ENCODE measurements around the gene VTI1A. TPM values are rescaled to one million over a fixed set of nuclear protein-coding genes. Genes with fewer than 3 reads are reported as not detected.

The VTI1A gene
- polyA plus RNA-seq, 2 of the 4 experiments (the other 2 are of a cell fraction): 17.0 to 25.3 TPM

DNA sequence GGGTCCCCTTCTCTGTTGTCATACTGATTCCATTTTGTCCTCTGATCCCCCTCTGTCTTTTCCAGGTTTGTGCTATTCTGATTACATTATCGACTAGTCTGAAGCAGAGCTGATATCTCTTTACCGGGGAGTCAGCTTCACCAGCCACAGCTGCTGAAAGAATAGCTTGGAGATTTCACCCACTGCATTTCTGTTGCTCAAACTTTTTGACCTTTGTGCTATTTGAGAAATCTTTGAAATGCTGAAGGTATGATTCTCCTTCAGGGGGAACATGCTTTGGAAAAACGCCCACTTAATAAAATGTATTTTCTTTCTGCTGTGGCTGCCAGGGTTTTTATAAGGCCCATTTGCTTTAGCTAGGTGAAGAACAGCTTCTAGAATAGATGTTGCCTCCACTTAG, 305.3 kb downstream of the VTI1A start:
- Histone ChIP-seq H3K9me3 (no peaks in the 10 kb centered on the region), H3K4me2 (peak overlapping the region; percentile 31; the same call in 2 of the 3 replicates), H3K27ac (no peak overlapping the region), H3K4me1 (peaks cover 14% of the 10 kb centered on the region; the same call in 2 of the 3 replicates), H3K4me3 (no peak overlapping the region)
- FAIRE-seq: no peak
- ChIA-PET CTCF (interaction anchor here (0.7 to 1.4 kb wide), 5 partner anchors 19 to 163 kb away, joined by 3 to 5 read pairs (median 3); no protein-coding TSS in a partner anchor), POLR2A (no interaction called here)
- TF ChIP-seq NPAS2 (CRISPR knock-in tag; IDR thresholded peaks at IDR 0.05; ENCODE audit: borderline replicate concordance): no peak
- TF ChIP-seq MYC (IDR thresholded peaks at IDR 0.05; ENCODE audit: borderline replicate concordance, low read length): no peak
- no peak for TF ChIP-seq GATA3 (IDR thresholded peaks at IDR 0.05; ENCODE audit: borderline replicate concordance)
- TF ChIP-seq EHMT2 (IDR thresholded peaks at IDR 0.05; ENCODE audit: low read depth): no peak
- TF ChIP-seq RCOR1 (IDR thresholded peaks at IDR 0.05; ENCODE audit: low read depth, low read length): no peak
- DNase-seq (ENCODE audit: low read depth in 1 of 2, low spot score in 1 of 2): no peak
- 54% methylated on average over 3 of the region's 3 CpGs for WGBS (ENCODE audit: missing lambda C conversion rate)
- ATAC-seq: no peak

GRCh38 chr10:112753961-112754411, 307.0 kb downstream of the VTI1A start:
- POLR2A ChIA-PET: no interaction called here
- 82% methylated on average over 10 of the region's 10 CpGs for WGBS (ENCODE audit: missing lambda C conversion rate)

GRCh38 chr10:112755446-112756234, 308.6 kb downstream of the VTI1A start:
- ChIA-PET CTCF (no interaction called here), POLR2A (no interaction called here)
- no peak overlapping the region for H3K4me2 ChIP-seq
- no peak overlapping the region for H3K27ac ChIP-seq
- no peak for ATAC-seq
- no peaks in the 10 kb centered on the region for H3K9me3 ChIP-seq
- no peak for DNase-seq (ENCODE audit: low read depth in 1 of 2, low spot score in 1 of 2)
- no peak overlapping the region for H3K4me3 ChIP-seq
- peaks cover 14% of the 10 kb centered on the region; the same call in 2 of the 3 replicates for H3K4me1 ChIP-seq
- no peak for FAIRE-seq
- WGBS (ENCODE audit: missing lambda C conversion rate): 93% methylated on average over 12 of the region's 12 CpGs
- TF ChIP-seq HOXA7 (CRISPR knock-in tag; IDR thresholded peaks at IDR 0.05) (no peak), POLR2A (IDR thresholded peaks at IDR 0.05; ENCODE audit: low read length) (no peak), USF2 (IDR thresholded peaks at IDR 0.05) (no peak), PHF8 (IDR thresholded peaks at IDR 0.05; ENCODE audit: borderline replicate concordance, low read depth) (no peak), EHF (CRISPR knock-in tag; IDR thresholded peaks at IDR 0.05) (no peak), JUN (IDR thresholded peaks at IDR 0.05) (no peak), CHD2 (IDR thresholded peaks at IDR 0.05; ENCODE audit: low read length, partially characterized antibody) (no peak), RFX5 (IDR thresholded peaks at IDR 0.05) (no peak), ZNF302 (CRISPR knock-in tag; IDR thresholded peaks at IDR 0.05) (no peak), ZSCAN20 (CRISPR knock-in tag; IDR thresholded peaks at IDR 0.05) (no peak)
- TF ChIP-seq, protein P1, sequence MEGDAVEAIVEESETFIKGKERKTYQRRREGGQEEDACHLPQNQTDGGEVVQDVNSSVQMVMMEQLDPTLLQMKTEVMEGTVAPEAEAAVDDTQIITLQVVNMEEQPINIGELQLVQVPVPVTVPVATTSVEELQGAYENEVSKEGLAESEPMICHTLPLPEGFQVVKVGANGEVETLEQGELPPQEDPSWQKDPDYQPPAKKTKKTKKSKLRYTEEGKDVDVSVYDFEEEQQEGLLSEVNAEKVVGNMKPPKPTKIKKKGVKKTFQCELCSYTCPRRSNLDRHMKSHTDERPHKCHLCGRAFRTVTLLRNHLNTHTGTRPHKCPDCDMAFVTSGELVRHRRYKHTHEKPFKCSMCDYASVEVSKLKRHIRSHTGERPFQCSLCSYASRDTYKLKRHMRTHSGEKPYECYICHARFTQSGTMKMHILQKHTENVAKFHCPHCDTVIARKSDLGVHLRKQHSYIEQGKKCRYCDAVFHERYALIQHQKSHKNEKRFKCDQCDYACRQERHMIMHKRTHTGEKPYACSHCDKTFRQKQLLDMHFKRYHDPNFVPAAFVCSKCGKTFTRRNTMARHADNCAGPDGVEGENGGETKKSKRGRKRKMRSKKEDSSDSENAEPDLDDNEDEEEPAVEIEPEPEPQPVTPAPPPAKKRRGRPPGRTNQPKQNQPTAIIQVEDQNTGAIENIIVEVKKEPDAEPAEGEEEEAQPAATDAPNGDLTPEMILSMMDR (IDR thresholded peaks at IDR 0.05): no peak

More at GRCh38 chr10:112753961-112754411, 307.0 kb downstream of the VTI1A start:
- CTCF ChIA-PET: no interaction called here
- TF ChIP-seq RFX5 (IDR thresholded peaks at IDR 0.05) (no peak), HDAC2 (IDR thresholded peaks at IDR 0.05) (no peak)
- Histone ChIP-seq H3K27ac (no peak overlapping the region), H3K4me1 (peaks cover 14% of the 10 kb centered on the region; the same call in 2 of the 3 replicates), H3K4me2 (no peak overlapping the region), H3K4me3 (no peak overlapping the region), H3K9me3 (no peaks in the 10 kb centered on the region)
- DNase-seq (ENCODE audit: low read depth in 1 of 2, low spot score in 1 of 2): no peak
- ATAC-seq: no peak
- FAIRE-seq: no peak

DNA sequence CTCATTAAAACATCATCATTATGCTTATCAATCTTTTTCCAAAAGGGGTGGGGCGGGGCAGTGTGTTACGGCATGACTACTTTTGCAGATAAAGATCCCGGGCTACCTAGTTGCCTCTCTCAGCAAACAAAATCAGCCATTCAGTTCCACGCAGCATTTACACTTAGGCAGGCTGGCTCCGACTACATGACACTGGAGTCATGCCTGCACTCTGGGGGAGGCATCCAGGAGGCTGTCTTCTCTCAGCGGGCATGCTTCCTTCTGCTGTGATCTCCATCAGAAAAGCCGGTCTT, 309.2 kb downstream of the VTI1A start:
- DNase-seq (ENCODE audit: low read depth in 1 of 2, low spot score in 1 of 2) (no peak), FAIRE-seq (no peak), ATAC-seq (no peak)
- Histone ChIP-seq H3K9me3 (no peaks in the 10 kb centered on the region), H3K4me3 (no peak overlapping the region), H3K4me1 (peaks cover 14% of the 10 kb centered on the region; the same call in 2 of the 3 replicates), H3K4me2 (no peak overlapping the region), H3K27ac (no peak overlapping the region)
- TF ChIP-seq EHMT2 (IDR thresholded peaks at IDR 0.05; ENCODE audit: low read depth) (no peak), ZNF302 (CRISPR knock-in tag; IDR thresholded peaks at IDR 0.05) (no peak), USF2 (IDR thresholded peaks at IDR 0.05) (no peak), POLR2A (IDR thresholded peaks at IDR 0.05; ENCODE audit: low read length) (no peak), EHF (CRISPR knock-in tag; IDR thresholded peaks at IDR 0.05) (no peak), HOXB13 (CRISPR knock-in tag; IDR thresholded peaks at IDR 0.05; ENCODE audit: low read depth) (no peak), TFCP2L1 (CRISPR knock-in tag; IDR thresholded peaks at IDR 0.05) (no peak)
- TF ChIP-seq, protein P2, sequence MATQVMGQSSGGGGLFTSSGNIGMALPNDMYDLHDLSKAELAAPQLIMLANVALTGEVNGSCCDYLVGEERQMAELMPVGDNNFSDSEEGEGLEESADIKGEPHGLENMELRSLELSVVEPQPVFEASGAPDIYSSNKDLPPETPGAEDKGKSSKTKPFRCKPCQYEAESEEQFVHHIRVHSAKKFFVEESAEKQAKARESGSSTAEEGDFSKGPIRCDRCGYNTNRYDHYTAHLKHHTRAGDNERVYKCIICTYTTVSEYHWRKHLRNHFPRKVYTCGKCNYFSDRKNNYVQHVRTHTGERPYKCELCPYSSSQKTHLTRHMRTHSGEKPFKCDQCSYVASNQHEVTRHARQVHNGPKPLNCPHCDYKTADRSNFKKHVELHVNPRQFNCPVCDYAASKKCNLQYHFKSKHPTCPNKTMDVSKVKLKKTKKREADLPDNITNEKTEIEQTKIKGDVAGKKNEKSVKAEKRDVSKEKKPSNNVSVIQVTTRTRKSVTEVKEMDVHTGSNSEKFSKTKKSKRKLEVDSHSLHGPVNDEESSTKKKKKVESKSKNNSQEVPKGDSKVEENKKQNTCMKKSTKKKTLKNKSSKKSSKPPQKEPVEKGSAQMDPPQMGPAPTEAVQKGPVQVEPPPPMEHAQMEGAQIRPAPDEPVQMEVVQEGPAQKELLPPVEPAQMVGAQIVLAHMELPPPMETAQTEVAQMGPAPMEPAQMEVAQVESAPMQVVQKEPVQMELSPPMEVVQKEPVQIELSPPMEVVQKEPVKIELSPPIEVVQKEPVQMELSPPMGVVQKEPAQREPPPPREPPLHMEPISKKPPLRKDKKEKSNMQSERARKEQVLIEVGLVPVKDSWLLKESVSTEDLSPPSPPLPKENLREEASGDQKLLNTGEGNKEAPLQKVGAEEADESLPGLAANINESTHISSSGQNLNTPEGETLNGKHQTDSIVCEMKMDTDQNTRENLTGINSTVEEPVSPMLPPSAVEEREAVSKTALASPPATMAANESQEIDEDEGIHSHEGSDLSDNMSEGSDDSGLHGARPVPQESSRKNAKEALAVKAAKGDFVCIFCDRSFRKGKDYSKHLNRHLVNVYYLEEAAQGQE (IDR thresholded peaks at IDR 0.05): no peak
- TF ChIP-seq, protein P3, sequence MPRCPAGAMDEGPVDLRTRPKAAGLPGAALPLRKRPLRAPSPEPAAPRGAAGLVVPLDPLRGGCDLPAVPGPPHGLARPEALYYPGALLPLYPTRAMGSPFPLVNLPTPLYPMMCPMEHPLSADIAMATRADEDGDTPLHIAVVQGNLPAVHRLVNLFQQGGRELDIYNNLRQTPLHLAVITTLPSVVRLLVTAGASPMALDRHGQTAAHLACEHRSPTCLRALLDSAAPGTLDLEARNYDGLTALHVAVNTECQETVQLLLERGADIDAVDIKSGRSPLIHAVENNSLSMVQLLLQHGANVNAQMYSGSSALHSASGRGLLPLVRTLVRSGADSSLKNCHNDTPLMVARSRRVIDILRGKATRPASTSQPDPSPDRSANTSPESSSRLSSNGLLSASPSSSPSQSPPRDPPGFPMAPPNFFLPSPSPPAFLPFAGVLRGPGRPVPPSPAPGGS (IDR thresholded peaks at IDR 0.05): no peak
- 93% methylated on average over 7 of the region's 7 CpGs for WGBS (ENCODE audit: missing lambda C conversion rate)
- CTCF ChIA-PET: no interaction called here
- POLR2A ChIA-PET: no interaction called here

Data from A549 (cell line).